HEK293T (cell line): Measurements from ENCODE around the gene TLK2.
"Not testable (repeated sequence)": the region's sequence is repeated elsewhere in the genome, so short reads cannot be mapped to it uniquely, and the experiment has no call there.

Experiments used
- CTCF ChIA-PET: fragments of 350-600 bp; formaldehyde crosslinking; extraction: SDS; loops from one replicate; lab custom pipeline; 2021; ENCODE audit warnings: antibody characterized with exemption, inconsistent platforms; lab: Yijun Ruan, JAX
- POLR2A ChIA-PET: fragments of 350-600 bp; formaldehyde crosslinking; extraction: SDS; loops from one replicate; lab custom pipeline; 2020; ENCODE audit warnings: antibody characterized with exemption, inconsistent platforms; lab: Yijun Ruan, JAX
- DNase-seq: peaks from one replicate; pipeline ENCODE4 v3.0.0; 2012; ENCODE audit warnings: mixed read lengths; ENCODE audit errors: extremely low spot score
- ARNT ChIP-seq: fragments of 450-650 bp; IDR thresholded peaks from 2 replicates; pipeline ENCODE4 v1.6.1; 2017; ENCODE audit warnings: mild to moderate bottlenecking
- BHLHE40 ChIP-seq: fragments of 450-650 bp; IDR thresholded peaks from 2 replicates; pipeline ENCODE4 v1.6.1; 2016; ENCODE audit warnings: mild to moderate bottlenecking, moderate library complexity, borderline replicate concordance
- CTBP1 ChIP-seq: fragments of 450-650 bp; IDR thresholded peaks from 2 replicates; pipeline ENCODE4 v1.6.1; 2016; ENCODE audit warnings: borderline replicate concordance
- ELF4 ChIP-seq: fragments of 450-650 bp; IDR thresholded peaks from 2 replicates; pipeline ENCODE4 v1.6.1; 2017; ENCODE audit warnings: antibody characterized with exemption
- FOXA1 ChIP-seq: fragments of 450-650 bp; IDR thresholded peaks from 2 replicates; pipeline ENCODE4 v1.6.1; 2016; ENCODE audit warnings: mild to moderate bottlenecking
- FOXK2 ChIP-seq: fragments of 450-650 bp; IDR thresholded peaks from 2 replicates; pipeline ENCODE4 v1.6.1; 2016; ENCODE audit warnings: mild to moderate bottlenecking
- FOXM1 ChIP-seq: fragments of 450-650 bp; IDR thresholded peaks from 2 replicates; pipeline ENCODE4 v1.6.1; 2017; ENCODE audit warnings: mild to moderate bottlenecking, borderline replicate concordance
- HDGF ChIP-seq: fragments of 450-650 bp; IDR thresholded peaks from 2 replicates; pipeline ENCODE4 v1.6.1; 2017; ENCODE audit warnings: antibody characterized with exemption, borderline replicate concordance
- L3MBTL2 ChIP-seq: fragments of 450-650 bp; conservative IDR thresholded peaks from 2 replicates; pipeline ENCODE4 v1.6.1; 2016; ENCODE audit warnings: mild to moderate bottlenecking
- LEF1 ChIP-seq: fragments of 450-650 bp; IDR thresholded peaks from 2 replicates; pipeline ENCODE4 v1.6.1; 2017; ENCODE audit warnings: mild to moderate bottlenecking, borderline replicate concordance
- NFRKB ChIP-seq: fragments of 450-650 bp; IDR thresholded peaks from 2 replicates; pipeline ENCODE4 v1.6.1; 2016; ENCODE audit warnings: mild to moderate bottlenecking, moderate library complexity
- PKNOX1 ChIP-seq: fragments of 450-650 bp; IDR thresholded peaks from 2 replicates; pipeline ENCODE4 v1.6.1; 2016
- SP1 ChIP-seq: fragments of 450-650 bp; IDR thresholded peaks from 2 replicates; pipeline ENCODE4 v1.6.1; 2017
- SUZ12 ChIP-seq: fragments of 450-650 bp; IDR thresholded peaks from 2 replicates; pipeline ENCODE4 v1.6.1; 2016; ENCODE audit warnings: mild to moderate bottlenecking
- TARDBP ChIP-seq: fragments of 450-650 bp; IDR thresholded peaks from 2 replicates; pipeline ENCODE4 v1.6.1; 2016
- ZNF384 ChIP-seq: fragments of 450-650 bp; IDR thresholded peaks from 2 replicates; pipeline ENCODE4 v1.6.1; 2016

The TLK2 gene

GRCh38 chr17:62611728-62612127 is 133.1 kb downstream of the TLK2 start:
- POLR2A ChIA-PET, result no interaction called here
- CTCF ChIA-PET, result interaction anchor here (1.6 kb wide), 1 partner anchor 59 kb away, joined by 5 read pairs; no protein-coding TSS in a partner anchor
- no peak for DNase-seq
- TF ChIP-seq LEF1, result no peak
- TF ChIP-seq PKNOX1, result no peak
- no peak for TF ChIP-seq ELF4
- no peak for TF ChIP-seq BHLHE40
- TF ChIP-seq ZNF384, result no peak
- no peak for TF ChIP-seq NFRKB
- no peak for TF ChIP-seq HDGF
- TF ChIP-seq TARDBP, result no peak
- TF ChIP-seq CTBP1, result no peak
- TF ChIP-seq SUZ12, result no peak
- TF ChIP-seq SP1, result no peak
- TF ChIP-seq FOXA1, result no peak
- no peak for TF ChIP-seq ARNT
- no peak for TF ChIP-seq FOXM1
- no peak for TF ChIP-seq L3MBTL2
- no peak for TF ChIP-seq FOXK2

DNA sequence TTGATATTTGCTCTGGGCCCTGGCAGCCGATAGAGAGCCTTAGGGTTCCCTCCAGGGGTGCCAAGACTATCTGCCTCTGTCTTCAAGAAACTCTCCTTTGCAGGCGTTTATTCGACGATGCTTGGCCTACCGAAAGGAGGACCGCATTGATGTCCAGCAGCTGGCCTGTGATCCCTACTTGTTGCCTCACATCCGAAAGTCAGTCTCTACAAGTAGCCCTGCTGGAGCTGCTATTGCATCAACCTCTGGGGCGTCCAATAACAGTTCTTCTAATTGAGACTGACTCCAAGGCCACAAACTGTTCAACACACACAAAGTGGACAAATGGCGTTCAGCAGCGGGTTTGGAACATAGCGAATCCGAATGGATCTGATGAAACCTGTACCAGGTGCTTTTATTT is 133.7 kb downstream of the TLK2 start:
- POLR2A ChIA-PET, CTCF ChIA-PET: not testable (repeated sequence)

DNA sequence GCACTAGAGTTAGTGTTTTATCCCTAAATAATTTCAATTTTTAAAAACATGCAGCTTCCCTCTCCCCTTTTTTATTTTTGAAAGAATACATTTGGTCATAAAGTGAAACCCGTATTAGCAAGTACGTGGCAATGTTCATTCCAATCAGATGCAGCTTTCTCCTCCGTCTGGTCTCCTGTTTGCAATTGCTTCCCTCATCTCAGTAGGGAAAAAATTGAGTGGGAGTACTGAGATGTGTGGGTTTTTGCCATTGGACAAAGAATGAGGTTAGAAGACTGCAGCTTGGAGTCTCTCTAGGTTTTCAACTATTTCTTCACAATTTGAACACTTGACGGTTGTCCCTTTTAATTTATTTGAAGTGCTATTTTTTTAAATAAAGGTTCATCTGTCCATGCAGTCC is 134.5 kb downstream of the TLK2 start:
- POLR2A ChIA-PET, result interaction anchor here (1.1 kb wide), 1 partner anchor 15 kb away, joined by 3 read pairs; no protein-coding TSS in a partner anchor
- CTCF ChIA-PET, DNase-seq: not testable (repeated sequence)

More for the DNA sequence above, 133.7 kb downstream of the TLK2 start:
- not testable (repeated sequence) for DNase-seq

DNA sequence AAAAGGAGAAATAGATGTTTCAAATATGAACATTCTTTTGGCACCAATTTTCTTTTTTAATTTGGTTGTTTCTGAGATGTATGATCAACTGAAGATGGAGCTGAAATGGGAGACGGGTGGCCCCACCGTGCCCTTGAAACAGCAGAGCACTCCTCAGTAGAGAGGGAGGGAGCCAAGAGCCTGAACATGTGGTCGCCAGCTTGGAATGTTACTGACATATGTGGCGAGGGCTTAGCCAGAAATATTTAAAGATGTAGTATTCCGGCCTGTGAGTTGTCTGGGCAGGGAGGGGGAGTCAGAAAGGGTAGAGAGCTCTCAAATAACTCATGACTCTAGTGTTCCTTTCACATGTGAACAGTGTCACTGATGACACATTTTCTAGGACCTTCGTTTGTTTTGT is 135.5 kb downstream of the TLK2 start:
- ChIA-PET CTCF (no interaction called here), POLR2A (interaction anchor here (1.1 kb wide), 1 partner anchor 14 kb away, joined by 3 read pairs; no protein-coding TSS in a partner anchor)
- TF ChIP-seq SUZ12, result no peak
- no peak for DNase-seq

GRCh38 chr17:62615503-62615902 is 136.9 kb downstream of the TLK2 start:
- TF ChIP-seq PKNOX1 (no peak), BHLHE40 (no peak), TARDBP (no peak), HDGF (no peak), LEF1 (no peak), ARNT (no peak), NFRKB (no peak), SP1 (no peak), FOXM1 (no peak), ZNF384 (no peak), L3MBTL2 (no peak), ELF4 (no peak), SUZ12 (no peak), CTBP1 (no peak), FOXA1 (no peak), FOXK2 (no peak)
- CTCF ChIA-PET, result no interaction called here
- no peak for DNase-seq
- POLR2A ChIA-PET, result no interaction called here

DNA sequence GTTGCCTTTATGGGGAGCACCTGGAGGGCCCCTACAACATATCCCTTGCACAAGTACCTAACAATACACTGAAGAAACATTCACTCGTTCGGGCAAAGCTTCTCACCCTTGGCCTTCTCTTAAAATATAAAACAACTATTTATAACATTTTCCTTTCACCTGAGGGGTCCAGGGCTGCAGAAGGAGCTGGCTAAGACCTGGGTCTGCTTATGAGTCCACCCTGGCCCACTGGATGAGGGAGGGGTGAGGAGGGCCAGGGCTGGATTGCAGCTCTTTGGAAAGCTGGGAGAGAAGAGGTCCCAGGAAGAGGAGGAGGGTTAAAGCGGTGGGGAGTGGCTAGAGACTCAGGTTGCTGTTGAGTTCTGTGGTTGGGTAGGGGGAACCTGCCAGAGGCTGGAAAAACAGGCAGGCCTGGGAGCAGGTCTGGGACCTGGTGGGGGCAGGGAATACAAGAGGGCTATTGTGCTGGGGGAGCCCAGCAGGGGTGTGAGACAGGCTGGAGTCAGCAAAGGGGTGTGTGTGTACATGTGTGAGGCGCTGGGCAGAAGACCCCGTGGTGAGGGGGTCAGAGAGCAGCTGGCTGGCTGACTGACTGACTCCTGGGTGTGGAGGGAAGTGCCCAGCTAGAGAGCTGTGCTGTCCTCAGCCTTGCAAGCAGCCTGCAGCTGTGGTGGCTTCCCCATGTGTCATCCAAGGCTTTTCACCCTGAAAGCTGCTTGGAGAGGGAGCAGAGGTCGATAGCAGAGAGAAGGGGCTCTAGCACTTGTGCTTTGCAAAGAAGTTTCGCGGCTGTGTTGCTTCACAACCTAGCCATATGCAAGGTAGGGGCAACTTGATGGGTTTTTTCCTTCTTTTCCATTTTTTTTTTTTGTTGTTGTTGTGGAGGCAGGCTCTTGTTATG is 138.6 kb downstream of the TLK2 start:
- TF ChIP-seq NFRKB, result no peak
- no peak for TF ChIP-seq CTBP1
- POLR2A ChIA-PET, result no interaction called here
- CTCF ChIA-PET, result no interaction called here
- no peak for DNase-seq

- DNase-seq, result no peak
- POLR2A ChIA-PET, result no interaction called here
- TF ChIP-seq PKNOX1 (no peak), BHLHE40 (no peak), L3MBTL2 (no peak), LEF1 (no peak), NFRKB (no peak), FOXM1 (no peak), ARNT (no peak), TARDBP (no peak), SUZ12 (no peak), CTBP1 (no peak)
- CTCF ChIA-PET, result no interaction called here
Measured at GRCh38 chr17:62617894-62618472, 139.4 kb downstream of the TLK2 start.
